K562 (cell line): ENCODE data around the gene SYTL2. TPM values are rescaled to one million over a fixed set of nuclear protein-coding genes. Genes with fewer than 3 reads are reported as not detected.

ENCODE experiments used
- ATAC-seq: fragments of 200-7000 bp; cut with Tn5 transposase; 3 replicates; pipeline ENCODE4 v1.9.1; 2020; ENCODE audit warnings: moderate library complexity
- BruUV-seq: library from RNA; stranded (reverse); fragments of 400-500 nt; replicated peaks from 2 replicates; lab custom pipeline; 2021; lab: Mats Ljungman, UMichigan
- CTCF ChIA-PET: fragments of 300-600 bp; formaldehyde crosslinking; extraction: SDS; loops from one replicate; lab custom pipeline; 2021; ENCODE audit warnings: low intra/inter-chr PET ratio; lab: Yijun Ruan, JAX
- POLR2A ChIA-PET: fragments of 300-600, 350-650 bp; sonication (Branson Sonifier 250); formaldehyde crosslinking; extraction: SDS; loops from one replicate; lab custom pipeline; 2021; ENCODE audit warnings: antibody characterized with exemption, inconsistent platforms; lab: Yijun Ruan, JAX
- DNase-seq, 4 experiments: peaks; one replicate each; pipeline versions ENCODE4 v3.0.0 to v3.0.0-alpha.2; 2011 to 2018; ENCODE audit warnings: low spot score in 3 of 4, mixed read lengths in 3 of 4; ENCODE audit errors: extremely low read depth in 1 of 4
- FAIRE-seq: peaks from 2 replicates; lab custom pipeline; 2011; peaks lifted over from hg19 to GRCh38; lab: Jason Lieb, UNC
- H2AFZ ChIP-seq: 2 replicates; pipeline ENCODE4 v1.6.0; 2011; ENCODE audit warnings: low read depth, low read length, control low read depth, inconsistent platforms
- H3K27ac ChIP-seq: fragments of 200-600 bp; 3 replicates; pipeline ENCODE4 v1.8.0; 2011; ENCODE audit warnings: low read depth, mild to moderate bottlenecking, control low read depth, inconsistent platforms, low read length, moderate library complexity, mixed read lengths; ENCODE audit errors: extremely low read depth
- H3K27me3 ChIP-seq, 2 experiments: fragments of 300-600 bp in 1 of 2; 2 replicates in 1 of 2; 3 replicates in 1 of 2; pipeline versions ENCODE4 v1.6.0 to v1.8.0; 2011; ENCODE audit warnings: inconsistent platforms in 2 of 2, low read length in 2 of 2, mild to moderate bottlenecking in 1 of 2, mixed read lengths in 1 of 2, moderate library complexity in 1 of 2; ENCODE audit not compliant: control insufficient read depth in 2 of 2, insufficient read depth in 2 of 2
- H3K36me3 ChIP-seq: fragments of 300-600 bp; 3 replicates; pipeline ENCODE4 v1.8.0; 2011; ENCODE audit warnings: mild to moderate bottlenecking, low read length, inconsistent platforms; ENCODE audit not compliant: control insufficient read depth, insufficient read depth
- H3K4me1 ChIP-seq, 2 experiments: fragments of 200-600 bp in 1 of 2; replicated peaks in 1 of 2; 2 replicates in 1 of 2; 3 replicates in 1 of 2; pipeline versions ENCODE4 v1.5.1 to v1.8.0; 2011; ENCODE audit warnings: inconsistent platforms in 2 of 2, low read length in 2 of 2, mild to moderate bottlenecking in 1 of 2, mixed read lengths in 1 of 2, moderate library complexity in 1 of 2; ENCODE audit not compliant: control insufficient read depth in 2 of 2, insufficient read depth in 2 of 2
- H3K4me2 ChIP-seq: 2 replicates; pipeline ENCODE4 v1.6.1; 2011; ENCODE audit warnings: low read length, control low read depth, inconsistent platforms, mixed read lengths; ENCODE audit not compliant: insufficient read depth
- H3K4me3 ChIP-seq: fragments of 200-600 bp; sonication (generic), shearing (Covaris generic); 2 replicates; pipeline ENCODE4 v1.5.1; 2016; ENCODE audit warnings: control low read depth, inconsistent platforms
- H3K79me2 ChIP-seq: fragments of 200-600 bp; 3 replicates; pipeline ENCODE4 v1.8.0; 2011; ENCODE audit warnings: low read length, inconsistent platforms; ENCODE audit not compliant: control insufficient read depth, insufficient read depth
- H3K9ac ChIP-seq, 2 experiments: 2 replicates each; pipeline versions ENCODE4 v1.6.0 to v1.6.1; 2011; ENCODE audit warnings: low read depth in 2 of 2, low read length in 2 of 2, control low read depth in 1 of 2, inconsistent platforms in 1 of 2, mild to moderate bottlenecking in 1 of 2, mixed read lengths in 1 of 2; ENCODE audit not compliant: insufficient read depth in 1 of 2
- H3K9me1 ChIP-seq: one replicate; pipeline ENCODE4 v1.6.0; 2011; ENCODE audit warnings: inconsistent platforms, mild to moderate bottlenecking, low read length, moderate library complexity; ENCODE audit not compliant: control insufficient read depth, insufficient read depth
- H3K9me3 ChIP-seq: replicated peaks from 2 replicates; pipeline ENCODE4 v1.5.1; 2011; ENCODE audit warnings: low read depth, low read length, inconsistent platforms; ENCODE audit not compliant: control insufficient read depth, insufficient read depth
- H4K20me1 ChIP-seq: replicated peaks from 2 replicates; pipeline ENCODE4 v1.6.1; 2011; ENCODE audit warnings: low read length, inconsistent platforms, mixed read lengths; ENCODE audit not compliant: control insufficient read depth, insufficient read depth
- COPS2 ChIP-seq: fragments of 450-650 bp; conservative IDR thresholded peaks from 2 replicates; pipeline ENCODE4 v1.6.1; 2016; ENCODE audit warnings: mild to moderate bottlenecking, moderate library complexity
- DEAF1 ChIP-seq: fragments of 450-650 bp; formaldehyde crosslinking; IDR thresholded peaks from 2 replicates; pipeline ENCODE4 v1.4.0; 2020; ENCODE audit warnings: mild to moderate bottlenecking, moderate library complexity
- HES1 ChIP-seq: fragments of 450-650 bp; IDR thresholded peaks from 2 replicates; pipeline ENCODE4 v1.6.1; 2016; ENCODE audit warnings: low read depth, mild to moderate bottlenecking, moderate library complexity
- KLF10 ChIP-seq: fragments of 250-450 bp; sonication (Bioruptor Pico); IDR thresholded peaks from 2 replicates; pipeline ENCODE4 v1.6.1; 2021; ENCODE audit warnings: matching md5 sums
- MCM2 ChIP-seq: fragments of 450-650 bp; IDR thresholded peaks from 2 replicates; pipeline ENCODE4 v1.6.1; 2017; ENCODE audit warnings: low read depth, mild to moderate bottlenecking
- MED1 ChIP-seq: sonication (generic); formaldehyde crosslinking; IDR thresholded peaks from 2 replicates; pipeline ENCODE4 v1.8.1; 2023; ENCODE audit warnings: missing genetic modification reagents, borderline replicate concordance
- MLX ChIP-seq, 2 experiments: fragments of 450-650 bp in 1 of 2; sonication (generic) in 1 of 2; formaldehyde crosslinking; conservative IDR thresholded peaks; 2 replicates each; pipeline versions ENCODE4 v1.4.0 to v1.8.1; 2020 to 2022; ENCODE audit warnings: mild to moderate bottlenecking in 1 of 2, missing genetic modification reagents in 1 of 2
- RBM34 ChIP-seq: fragments of 200-400 bp; formaldehyde crosslinking; IDR thresholded peaks from 2 replicates; pipeline ENCODE4 v1.6.1; 2018; ENCODE audit warnings: low read length, borderline replicate concordance; ENCODE audit not compliant: insufficient read depth
- SRSF7 ChIP-seq: fragments of 200-400 bp; formaldehyde crosslinking; optimal IDR thresholded peaks from 2 replicates; pipeline ENCODE3; 2017; ENCODE audit warnings: mild to moderate bottlenecking, low read depth, low read length
- STAT5A ChIP-seq: IDR thresholded peaks from 2 replicates; pipeline ENCODE4 v1.6.1; 2012; ENCODE audit warnings: low read length, inconsistent platforms, borderline replicate concordance
- ZNF354B ChIP-seq: fragments of 250-450 bp; sonication (Bioruptor Pico); IDR thresholded peaks from 2 replicates; pipeline ENCODE4 v1.4.0; 2020
- ZNF431 ChIP-seq: sonication (generic); formaldehyde crosslinking; IDR thresholded peaks from 2 replicates; pipeline ENCODE4 v1.8.0; 2022; ENCODE audit warnings: mild to moderate bottlenecking, missing genetic modification reagents
- ZNF668 ChIP-seq: fragments of 250-450 bp; sonication (Bioruptor Pico); IDR thresholded peaks from 2 replicates; pipeline ENCODE4 v1.8.0; 2022; ENCODE audit warnings: mild to moderate bottlenecking, inconsistent platforms
- WGBS: fragments of 100-300 bp; shearing (Covaris generic); methylation state at CpG from one replicate; pipeline ENCODE4 v1.1.6; 2016; ENCODE audit warnings: low coverage, mixed read lengths; ENCODE audit not compliant: insufficient coverage; ENCODE audit errors: missing lambda C conversion rate; 5-methylcytosine and 5-hydroxymethylcytosine counted together
- in situ Hi-C: fragments of 300-500 bp; cut with MboI; formaldehyde crosslinking; loops from 4 replicates; pipeline ENCODE4 v1.15.0; 2018; ENCODE audit warnings: inconsistent platforms, mixed read lengths
- intact Hi-C: fragments of 100-400 bp; cut with micrococcal nuclease; formaldehyde crosslinking; loops from 2 replicates; pipeline ENCODE4 v1.14.2; 2022
- polyA plus RNA-seq, 8 experiments: library from polyadenylated mRNA; depleted of rRNA in 4 of 8; stranded (reverse) in 5 of 8; unstranded in 3 of 8; fragments of >200 nt; fragmentation: Nextera tagmentation in 2 of 8; fragmentation: Illumina TruSeq in 1 of 8; extraction: Ambion mirVana in 2 of 8; extraction: Trizol in 1 of 8; gene quantifications; 2 replicates each; pipeline versions ENCODE4 v1.2.1 to v1.2.3, GENCODE V29; 2011 to 2014; ENCODE audit warnings: inconsistent platforms in 1 of 8, missing spikeins in 1 of 8
- total RNA-seq, 7 experiments: library from RNA; depleted of rRNA in 6 of 7; stranded (reverse); fragments of >200 nt in 6 of 7; fragmentation: Illumina TruSeq in 2 of 7; extraction: Trizol in 2 of 7; gene quantifications; 2 replicates each; pipeline versions ENCODE4 v1.2.1 to v1.2.3, GENCODE V29; 2011 to 2021; ENCODE audit warnings: low replicate concordance in 1 of 7

SYTL2 gene
- total and polyA plus RNA-seq, 9 of the 15 experiments (the other 6 are each of a cell fraction or from before 2014, with no cell fraction given): 0.05 to 0.57 (median 0.35) TPM

- Histone ChIP-seq H3K4me3 (no peak overlapping the region), H3K4me2 (no peak overlapping the region), H3K9ac (no peak overlapping the region), H3K27me3 (no peaks in the 10 kb centered on the region; a peak in 1 of 5 replicates), H3K79me2 (no peaks in the 10 kb centered on the region), H3K4me1 (no peaks in the 10 kb centered on the region), H4K20me1 (no peaks in the 10 kb centered on the region), H3K36me3 (no peaks in the 10 kb centered on the region), H3K27ac (no peak overlapping the region), H3K9me1 (no peaks in the 10 kb centered on the region), H3K9me3 (no peaks in the 10 kb centered on the region), H2AFZ (no peak overlapping the region)
- DNase-seq (no peak), ATAC-seq (no peak), FAIRE-seq (no peak)
- TF ChIP-seq ZNF354B (CRISPR knock-in tag): no peak
- no peak for TF ChIP-seq MCM2
- TF ChIP-seq STAT5A: no peak
- no peak for TF ChIP-seq COPS2
- TF ChIP-seq DEAF1 (CRISPR knock-in tag): no peak
- intact Hi-C loops (no loop called here), in situ Hi-C loops (no loop called here)
- POLR2A ChIA-PET: interaction anchor here (1.0 kb wide), 1 partner anchor 12 kb away, joined by 3 read pairs; no protein-coding TSS in a partner anchor
- 0% methylated on average over 3 of the region's 3 CpGs for WGBS
- no TSS peak for BruUV-seq
- CTCF ChIA-PET: no interaction called here
Measured at GRCh38 chr11:85745626-85746025, 65.3 kb downstream of the SYTL2 start.

- no peak overlapping the region for H2AFZ ChIP-seq
- H3K9me3 ChIP-seq: no peaks in the 10 kb centered on the region
- no peaks in the 10 kb centered on the region for H3K36me3 ChIP-seq
- ChIA-PET CTCF (no interaction called here), POLR2A (no interaction called here)
- H3K4me3 ChIP-seq: no peak overlapping the region
- in situ Hi-C loops (no loop called here), intact Hi-C loops (no loop called here)
- H3K27ac ChIP-seq: no peak overlapping the region
- DNase-seq (no peak), ATAC-seq (no peak)
- no peaks in the 10 kb centered on the region for H4K20me1 ChIP-seq
- no peak overlapping the region for H3K4me2 ChIP-seq
- WGBS: 0% methylated on average over 1 of the region's 1 CpG
- no peaks in the 10 kb centered on the region for H3K4me1 ChIP-seq
- peaks cover 0 to 2% of the 10 kb centered on the region in 2 experiments; a peak in 1 of 5 replicates for H3K27me3 ChIP-seq
- H3K79me2 ChIP-seq: no peaks in the 10 kb centered on the region
- TF ChIP-seq MED1 (CRISPR knock-in tag) (no peak), HES1 (no peak), SRSF7 (no peak), KLF10 (CRISPR knock-in tag) (no peak), ZNF668 (CRISPR knock-in tag) (no peak), MLX (CRISPR knock-in tag; conservative IDR thresholded peaks at IDR 0.05) (no peak), RBM34 (no peak), ZNF431 (CRISPR knock-in tag) (no peak)
- TF ChIP-seq, all 486 proteins: peak for 0
- Histone ChIP-seq H3K9ac (no peak overlapping the region), H3K9me1 (no peaks in the 10 kb centered on the region)
- FAIRE-seq: no peak
- no TSS peak for BruUV-seq
Measured at GRCh38 chr11:85742873-85743275, 68.1 kb downstream of the SYTL2 start.
